ENCODE results near the gene SIM2.
"Not testable (repeated sequence)": the region's sequence is repeated elsewhere in the genome, so short reads cannot be mapped to it uniquely, and the experiment has no call there.

The SIM2 gene

DNA sequence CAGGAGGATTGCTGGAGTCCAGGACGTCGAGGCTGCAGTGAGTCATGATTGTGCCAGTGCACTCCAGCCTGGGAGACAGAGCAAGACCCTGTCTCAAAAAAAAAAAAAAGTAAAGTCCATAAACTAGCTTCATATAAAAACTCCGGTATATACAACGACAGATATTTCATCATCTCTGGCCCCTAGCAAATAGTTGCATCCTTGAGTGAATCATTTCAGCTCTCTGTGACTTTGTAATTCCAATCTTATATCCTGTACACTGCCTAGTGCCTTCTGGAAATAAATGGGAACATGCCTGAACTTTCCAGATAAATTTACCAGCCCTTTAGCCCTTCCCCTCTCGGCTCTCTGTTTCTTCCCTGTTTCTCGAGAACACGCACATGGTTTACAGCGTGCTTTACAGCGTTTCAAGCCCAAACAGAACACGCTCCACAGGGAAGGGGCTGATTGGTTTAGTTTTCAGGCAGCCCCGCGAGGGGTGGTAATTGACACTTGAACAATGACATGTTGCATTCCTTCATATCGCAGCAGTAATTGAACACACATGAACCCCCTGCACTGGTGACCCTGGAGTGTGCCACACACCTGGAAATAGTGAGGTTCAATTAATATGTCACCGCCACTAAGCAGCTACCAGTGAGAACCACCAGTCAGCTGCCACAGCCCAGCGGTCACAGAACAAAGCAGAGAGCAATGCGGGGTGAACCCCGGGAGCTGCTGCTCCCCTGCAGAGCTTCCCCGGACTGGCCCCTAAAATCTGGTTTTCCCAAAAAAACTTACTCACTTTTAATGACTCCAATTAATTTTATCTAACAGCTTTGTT lies 35.7 kb upstream of the SIM2 start:
- Histone ChIP-seq H3K9me3 (ENCODE audit: low read depth, low read length) (no peaks in the 10 kb centered on the region), H3K27ac (no peak overlapping the region), H3K36me3 (ENCODE audit: insufficient read depth, low read length) (no peaks in the 10 kb centered on the region), H3K9ac (ENCODE audit: insufficient read length) (no peak overlapping the region), H3K4me3 (peak overlapping the region; percentile 73)
- TF ChIP-seq FOXP2 (optimal IDR thresholded peaks at IDR 0.05; ENCODE audit: control extremely low read depth, extremely low read length, insufficient read depth) (no peak), EZH2 (IDR thresholded peaks at IDR 0.05) (no peak), POLR2AphosphoS5 (IDR thresholded peaks at IDR 0.05; ENCODE audit: borderline replicate concordance, low read depth, low read length) (no peak)
- no peak for DNase-seq (ENCODE audit: low read depth, low spot score)

- Histone ChIP-seq H3K27ac (no peak overlapping the region), H3K9ac (ENCODE audit: insufficient read length) (no peak overlapping the region), H3K36me3 (ENCODE audit: insufficient read depth, low read length) (no peaks in the 10 kb centered on the region), H3K4me3 (no peak overlapping the region), H3K9me3 (ENCODE audit: low read depth, low read length) (no peaks in the 10 kb centered on the region)
- DNase-seq (ENCODE audit: low read depth, low spot score): no peak
- TF ChIP-seq FOXP2 (optimal IDR thresholded peaks at IDR 0.05; ENCODE audit: control extremely low read depth, extremely low read length, insufficient read depth) (no peak), POLR2AphosphoS5 (IDR thresholded peaks at IDR 0.05; ENCODE audit: borderline replicate concordance, low read depth, low read length) (no peak), EZH2 (IDR thresholded peaks at IDR 0.05) (no peak)
These were observed 34.3 kb upstream of the SIM2 start for GRCh38 chr21:36664662-36664990.

GRCh38 chr21:36665806-36666205 lies 33.1 kb upstream of the SIM2 start:
- Histone ChIP-seq H3K27ac (no peak overlapping the region), H3K36me3 (ENCODE audit: insufficient read depth, low read length) (no peaks in the 10 kb centered on the region)

GRCh38 chr21:36668713-36669112 lies 30.2 kb upstream of the SIM2 start:
- H3K4me3 ChIP-seq: no peak overlapping the region
- no peak for DNase-seq (ENCODE audit: low read depth, low spot score)
- no peak overlapping the region for H3K27ac ChIP-seq
- TF ChIP-seq EZH2 (IDR thresholded peaks at IDR 0.05): no peak
- no peak for TF ChIP-seq FOXP2 (optimal IDR thresholded peaks at IDR 0.05; ENCODE audit: control extremely low read depth, extremely low read length, insufficient read depth)
- TF ChIP-seq POLR2AphosphoS5 (IDR thresholded peaks at IDR 0.05; ENCODE audit: borderline replicate concordance, low read depth, low read length): no peak
- H3K36me3 ChIP-seq (ENCODE audit: insufficient read depth, low read length): no peaks in the 10 kb centered on the region
- H3K9ac ChIP-seq (ENCODE audit: insufficient read length): no peak overlapping the region
- H3K9me3 ChIP-seq (ENCODE audit: low read depth, low read length): no peaks in the 10 kb centered on the region

More at GRCh38 chr21:36665806-36666205, 33.1 kb upstream of the SIM2 start:
- Histone ChIP-seq H3K9me3 (ENCODE audit: low read depth, low read length) (no peaks in the 10 kb centered on the region), H3K4me3 (no peak overlapping the region), H3K9ac (ENCODE audit: insufficient read length) (no peak overlapping the region)
- no peak for DNase-seq (ENCODE audit: low read depth, low spot score)
- TF ChIP-seq POLR2AphosphoS5 (IDR thresholded peaks at IDR 0.05; ENCODE audit: borderline replicate concordance, low read depth, low read length): no peak
- no peak for TF ChIP-seq FOXP2 (optimal IDR thresholded peaks at IDR 0.05; ENCODE audit: control extremely low read depth, extremely low read length, insufficient read depth)
- TF ChIP-seq EZH2 (IDR thresholded peaks at IDR 0.05): no peak

DNA sequence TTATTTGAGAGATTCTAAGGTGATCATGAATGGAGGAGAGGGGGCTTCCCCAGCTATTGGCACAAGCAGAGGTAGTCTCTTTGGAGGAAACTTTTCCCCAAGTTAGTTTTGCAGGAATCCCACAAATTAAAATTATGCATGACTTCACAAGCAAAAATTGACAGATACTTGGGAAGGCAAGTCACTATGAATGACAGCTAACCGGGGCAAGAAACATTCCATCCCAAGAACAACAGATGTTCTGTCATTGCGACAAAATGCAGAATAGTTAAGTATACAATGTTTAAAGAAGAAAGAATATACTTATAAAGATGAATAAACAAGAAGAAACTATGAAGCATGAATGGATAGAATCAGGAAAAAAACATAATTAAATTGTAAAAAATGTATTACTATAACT lies 27.1 kb upstream of the SIM2 start:
- TF ChIP-seq POLR2AphosphoS5 (IDR thresholded peaks at IDR 0.05; ENCODE audit: borderline replicate concordance, low read depth, low read length) (no peak), FOXP2 (optimal IDR thresholded peaks at IDR 0.05; ENCODE audit: control extremely low read depth, extremely low read length, insufficient read depth) (no peak), EZH2 (IDR thresholded peaks at IDR 0.05) (no peak)
- H3K36me3 ChIP-seq (ENCODE audit: insufficient read depth, low read length): no peaks in the 10 kb centered on the region

GRCh38 chr21:36672296-36672695 lies 26.6 kb upstream of the SIM2 start:
- not testable (repeated sequence) for H3K9ac ChIP-seq (ENCODE audit: insufficient read length); DNase-seq (ENCODE audit: low read depth, low spot score)

More for the DNA sequence above, 27.1 kb upstream of the SIM2 start:
- Histone ChIP-seq H3K9me3 (ENCODE audit: low read depth, low read length) (no peaks in the 10 kb centered on the region), H3K9ac (ENCODE audit: insufficient read length) (no peak overlapping the region), H3K4me3 (no peak overlapping the region), H3K27ac (no peak overlapping the region)
- DNase-seq (ENCODE audit: low read depth, low spot score): no peak

GRCh38 chr21:36672737-36673136 lies 26.2 kb upstream of the SIM2 start:
- H3K4me3 ChIP-seq: no peak overlapping the region
- H3K9me3 ChIP-seq (ENCODE audit: low read depth, low read length): no peaks in the 10 kb centered on the region
- no peak for TF ChIP-seq EZH2 (IDR thresholded peaks at IDR 0.05)
- TF ChIP-seq POLR2AphosphoS5 (IDR thresholded peaks at IDR 0.05; ENCODE audit: borderline replicate concordance, low read depth, low read length): no peak
- TF ChIP-seq FOXP2 (optimal IDR thresholded peaks at IDR 0.05; ENCODE audit: control extremely low read depth, extremely low read length, insufficient read depth): no peak
- DNase-seq (ENCODE audit: low read depth, low spot score): no peak
- no peak overlapping the region for H3K9ac ChIP-seq (ENCODE audit: insufficient read length)
- H3K36me3 ChIP-seq (ENCODE audit: insufficient read depth, low read length): no peaks in the 10 kb centered on the region
- no peak overlapping the region for H3K27ac ChIP-seq

More at GRCh38 chr21:36672296-36672695, 26.6 kb upstream of the SIM2 start:
- H3K36me3 ChIP-seq (ENCODE audit: insufficient read depth, low read length); H3K27ac ChIP-seq; H3K9me3 ChIP-seq (ENCODE audit: low read depth, low read length); H3K4me3 ChIP-seq: not testable (repeated sequence)

DNA sequence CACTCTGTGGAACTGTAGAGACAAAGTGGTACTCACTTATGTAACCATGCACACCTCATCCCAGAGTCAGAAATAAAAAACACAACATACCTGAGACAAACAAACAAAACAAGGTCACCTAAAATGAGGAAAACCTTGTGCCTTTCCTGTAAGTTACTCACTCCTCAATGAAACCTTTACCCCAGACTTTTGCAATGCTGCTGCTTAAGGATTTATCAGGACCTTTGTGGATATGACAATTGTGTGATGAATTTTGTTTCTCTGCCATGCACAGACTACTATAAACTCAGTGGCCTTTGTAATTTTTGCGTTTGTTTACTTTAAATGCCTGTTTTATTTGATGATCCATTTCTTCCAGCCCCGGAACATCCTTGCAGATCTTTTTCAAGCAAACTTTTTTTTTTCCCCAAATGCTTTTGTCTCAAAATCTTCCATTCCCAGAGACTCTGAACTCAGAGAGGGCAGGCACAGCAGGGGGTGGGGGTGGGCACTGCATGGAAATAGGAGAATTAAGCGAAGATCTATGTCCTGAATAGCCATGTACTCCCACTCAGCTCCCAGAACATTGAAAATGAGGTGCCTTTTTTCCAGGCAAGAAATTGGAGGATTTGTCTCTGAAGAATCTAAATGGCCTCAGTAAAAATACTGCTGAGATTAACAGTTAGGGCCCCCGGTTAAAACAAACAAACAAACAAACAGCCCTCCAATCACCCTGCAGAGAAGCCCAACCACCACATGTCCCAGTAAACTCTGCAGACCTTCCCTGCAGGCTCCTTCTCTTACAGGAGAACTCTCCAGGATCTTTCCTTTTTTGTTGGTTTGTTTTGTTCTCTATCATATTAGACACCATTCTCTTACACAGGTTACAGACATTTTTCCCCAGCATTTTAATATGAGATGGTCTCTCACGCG lies 22.6 kb upstream of the SIM2 start:
- Histone ChIP-seq H3K27ac (no peak overlapping the region), H3K4me3 (no peak overlapping the region)
- TF ChIP-seq POLR2AphosphoS5 (IDR thresholded peaks at IDR 0.05; ENCODE audit: borderline replicate concordance, low read depth, low read length): no peak
- no peak for TF ChIP-seq FOXP2 (optimal IDR thresholded peaks at IDR 0.05; ENCODE audit: control extremely low read depth, extremely low read length, insufficient read depth)
- no peak for TF ChIP-seq EZH2 (IDR thresholded peaks at IDR 0.05)

More for the DNA sequence above, 22.6 kb upstream of the SIM2 start:
- Histone ChIP-seq H3K9me3 (ENCODE audit: low read depth, low read length) (no peaks in the 10 kb centered on the region), H3K36me3 (ENCODE audit: insufficient read depth, low read length) (no peaks in the 10 kb centered on the region), H3K9ac (ENCODE audit: insufficient read length) (no peak overlapping the region)
- no peak for DNase-seq (ENCODE audit: low read depth, low spot score)

All from SK-N-MC (cell line).